IMR-90 (cell line): ENCODE results near the gene ISG15. TPM values are rescaled to one million over a fixed set of nuclear protein-coding genes. Genes with fewer than 3 reads are reported as not detected.

ENCODE experiments used
- ATAC-seq: fragments of 200-7000 bp; cut with Tn5 transposase; 2 replicates; pipeline ENCODE4 v1.9.1; 2020; ENCODE audit warnings: low read depth, mild to moderate bottlenecking, moderate library complexity
- BruUV-seq: library from RNA; stranded (reverse); fragments of 400-500 nt; replicated peaks from 2 replicates; lab custom pipeline; 2021; lab: Mats Ljungman, UMichigan
- CTCF ChIA-PET: fragments of 300-600 bp; formaldehyde crosslinking; extraction: SDS; loops from one replicate; lab custom pipeline; 2021; ENCODE audit warnings: antibody characterized with exemption; lab: Yijun Ruan, JAX
- POLR2A ChIA-PET: fragments of 300-600 bp; sonication (Branson Sonifier 250); formaldehyde crosslinking; loops from one replicate; lab custom pipeline; 2022; ENCODE audit warnings: antibody characterized with exemption; ENCODE audit not compliant: unreplicated experiment; lab: Charles Lee
- DNase-seq: peaks from one replicate; pipeline ENCODE4 v3.0.0; 2013
- H2AFZ ChIP-seq: replicated peaks from 2 replicates; pipeline ENCODE3; 2013; ENCODE audit warnings: low read length, mild to moderate bottlenecking; ENCODE audit not compliant: poor library complexity
- H2AK5ac ChIP-seq: 2 replicates; pipeline ENCODE4 v1.6.1; 2013; ENCODE audit warnings: low read depth, low read length, inconsistent platforms
- H2AK9ac ChIP-seq: replicated peaks from 2 replicates; pipeline ENCODE3; 2013; ENCODE audit warnings: mild to moderate bottlenecking, low read depth, low read length, moderate library complexity; ENCODE audit not compliant: poor library complexity
- H2BK120ac ChIP-seq: 2 replicates; pipeline ENCODE4 v1.6.1; 2013; ENCODE audit warnings: low read depth, low read length, inconsistent platforms
- H2BK15ac ChIP-seq: 3 replicates; pipeline ENCODE4 v1.6.1; 2013; ENCODE audit warnings: low read depth, low read length, inconsistent platforms
- H2BK20ac ChIP-seq: 2 replicates; pipeline ENCODE4 v1.6.1; 2013; ENCODE audit warnings: low read depth, mild to moderate bottlenecking, inconsistent platforms, low read length, moderate library complexity
- H2BK5ac ChIP-seq: 2 replicates; pipeline ENCODE4 v1.6.1; 2013; ENCODE audit warnings: mild to moderate bottlenecking, low read depth, low read length, inconsistent platforms; ENCODE audit not compliant: poor library complexity, severe bottlenecking
- H3K14ac ChIP-seq: replicated peaks from 2 replicates; pipeline ENCODE4 v1.6.1; 2013; ENCODE audit warnings: low read depth, low read length, inconsistent platforms
- H3K18ac ChIP-seq: 2 replicates; pipeline ENCODE4 v1.6.1; 2013; ENCODE audit warnings: low read depth, low read length, control low read depth
- H3K23ac ChIP-seq: 2 replicates; pipeline ENCODE4 v1.6.1; 2013; ENCODE audit warnings: low read depth, low read length, inconsistent platforms
- H3K27ac ChIP-seq: 2 replicates; pipeline ENCODE4 v1.5.1; 2013; ENCODE audit warnings: mild to moderate bottlenecking, control low read depth, low read length; ENCODE audit not compliant: insufficient read depth
- H3K27me3 ChIP-seq: 2 replicates; pipeline ENCODE4 v1.6.1; 2013; ENCODE audit warnings: low read length; ENCODE audit not compliant: control insufficient read depth, insufficient read depth
- H3K36me3 ChIP-seq: 2 replicates; pipeline ENCODE4 v1.6.1; 2013; ENCODE audit warnings: low read length, mixed read lengths; ENCODE audit not compliant: control insufficient read depth, insufficient read depth
- H3K4ac ChIP-seq: 2 replicates; pipeline ENCODE4 v1.6.1; 2013; ENCODE audit warnings: low read depth, low read length, inconsistent platforms
- H3K4me1 ChIP-seq: 2 replicates; pipeline ENCODE4 v1.6.1; 2013; ENCODE audit warnings: low read length, mixed read lengths; ENCODE audit not compliant: control insufficient read depth, insufficient read depth
- H3K4me2 ChIP-seq: 2 replicates; pipeline ENCODE4 v1.6.1; 2013; ENCODE audit warnings: low read depth, mild to moderate bottlenecking, control low read depth, low read length, moderate library complexity
- H3K4me3 ChIP-seq: 2 replicates; pipeline ENCODE4 v1.5.1; 2013; ENCODE audit warnings: low read depth, mild to moderate bottlenecking, control low read depth, low read length, moderate library complexity; ENCODE audit not compliant: insufficient read depth
- H3K56ac ChIP-seq: 2 replicates; pipeline ENCODE4 v1.6.1; 2013; ENCODE audit warnings: low read length, inconsistent platforms; ENCODE audit not compliant: insufficient read depth; ENCODE audit errors: extremely low read depth
- H3K79me1 ChIP-seq, 2 experiments: 2 replicates each; pipeline ENCODE4 v1.6.1; 2013; ENCODE audit warnings: low read length in 2 of 2, inconsistent platforms in 1 of 2, low read depth in 1 of 2
- H3K9ac ChIP-seq: 2 replicates; pipeline ENCODE4 v1.6.1; 2013; ENCODE audit warnings: low read depth, low read length, control low read depth
- H3K9me1 ChIP-seq: 2 replicates; pipeline ENCODE4 v1.6.1; 2013; ENCODE audit warnings: low read length, inconsistent platforms; ENCODE audit not compliant: insufficient read depth
- H3K9me3 ChIP-seq: 2 replicates; pipeline ENCODE4 v1.6.1; 2013; ENCODE audit warnings: low read length; ENCODE audit not compliant: control insufficient read depth, insufficient read depth
- H4K20me1 ChIP-seq: 2 replicates; pipeline ENCODE4 v1.6.1; 2013; ENCODE audit warnings: low read length, inconsistent platforms; ENCODE audit not compliant: insufficient read depth
- H4K5ac ChIP-seq: 2 replicates; pipeline ENCODE4 v1.6.1; 2013; ENCODE audit warnings: mild to moderate bottlenecking, low read depth, low read length, control low read depth
- H4K8ac ChIP-seq, 2 experiments: 2 replicates each; pipeline ENCODE4 v1.6.1; 2013; ENCODE audit warnings: low read depth in 2 of 2, low read length in 2 of 2, control low read depth in 1 of 2, inconsistent platforms in 1 of 2
- H4K91ac ChIP-seq: 2 replicates; pipeline ENCODE4 v1.6.1; 2013; ENCODE audit warnings: low read depth, low read length, inconsistent platforms; ENCODE audit not compliant: insufficient read depth
- CEBPB ChIP-seq: IDR thresholded peaks from 2 replicates; pipeline ENCODE4 v1.6.1; 2012; ENCODE audit warnings: low read depth, low read length, improper control_type of control experiment
- CTCF ChIP-seq: conservative IDR thresholded peaks from 2 replicates; pipeline ENCODE4 v1.5.1; 2012; ENCODE audit warnings: mild to moderate bottlenecking, low read depth, low read length, improper control_type of control experiment
- FOS ChIP-seq: fragments of 150-350 bp; IDR thresholded peaks from 2 replicates; pipeline ENCODE4 v1.6.1; 2016; ENCODE audit warnings: low read depth, low read length
- MAFK ChIP-seq: IDR thresholded peaks from 2 replicates; pipeline ENCODE4 v1.6.1; 2012; ENCODE audit warnings: low read depth, low read length, improper control_type of control experiment
- NFE2L2 ChIP-seq: fragments of 150-350 bp; IDR thresholded peaks from 2 replicates; pipeline ENCODE4 v1.6.1; 2016; ENCODE audit warnings: low read depth, mild to moderate bottlenecking, low read length
- USF2 ChIP-seq: fragments of 150-350 bp; IDR thresholded peaks from 2 replicates; pipeline ENCODE4 v1.6.1; 2017; ENCODE audit warnings: mild to moderate bottlenecking, antibody characterized with exemption, low read length, low read depth
- WGBS, 2 experiments: methylation state at CpG; one replicate each; pipeline versions ENCODE4 v1.1.5 to v1.1.7; 2013; ENCODE audit warnings: missing lambda C conversion rate in 2 of 2; ENCODE audit not compliant: insufficient read length in 1 of 2; ENCODE audit errors: extremely low coverage in 2 of 2; 5-methylcytosine and 5-hydroxymethylcytosine counted together
- dilution Hi-C: fragments of 300-500 bp; cut with HindIII; formaldehyde crosslinking; loops from one replicate; pipeline ENCODE4 v1.14.3; 2018; ENCODE audit warnings: low sequenced_read_pairs; ENCODE audit not compliant: unreplicated experiment
- in situ Hi-C: fragments of 300-500 bp; cut with MboI; formaldehyde crosslinking; loops from 3 replicates; pipeline ENCODE4 v1.14.3; 2019; ENCODE audit warnings: low sequenced_read_pairs, inconsistent platforms, mixed read lengths
- intact Hi-C: fragments of 100-400 bp; cut with micrococcal nuclease; formaldehyde crosslinking; loops from 2 replicates; pipeline ENCODE4 v1.10.0; 2022
- polyA plus RNA-seq, 3 experiments: library from polyadenylated mRNA; depleted of rRNA; stranded (reverse); fragments of >200 nt; gene quantifications; 2 replicates each; pipeline ENCODE4 v1.2.3, GENCODE V29; 2012; ENCODE audit warnings: low replicate concordance in 1 of 3
- total RNA-seq: library from RNA; depleted of rRNA; stranded (reverse); fragments of >200 nt; gene quantifications from 2 replicates; pipeline ENCODE4 v1.2.3, GENCODE V29; 2012

The ISG15 gene
- total and polyA plus RNA-seq, 2 of the 4 experiments (the other 2 are of a cell fraction), result 99.1 to 105 TPM

GRCh38 chr1:1046767-1047166 lies 33.5 kb downstream of the ISG15 start:
- CTCF ChIA-PET, result no interaction called here
- Histone ChIP-seq H3K4me3 (no peak overlapping the region), H4K8ac (no peak overlapping the region), H3K36me3 (peaks cover 74% of the 10 kb centered on the region), H3K18ac (no peak overlapping the region), H3K9me1 (no peaks in the 10 kb centered on the region), H3K4me2 (no peak overlapping the region), H3K4me1 (no peaks in the 10 kb centered on the region), H3K56ac (no peak overlapping the region), H4K20me1 (peaks cover 7% of the 10 kb centered on the region), H2BK20ac (no peak overlapping the region), H3K23ac (no peak overlapping the region), H2BK15ac (no peak overlapping the region), H3K9ac (no peak overlapping the region), H2BK5ac (no peak overlapping the region), H4K5ac (no peak overlapping the region), H2AK9ac (no peak overlapping the region), H2AK5ac (no peak overlapping the region), H3K9me3 (no peaks in the 10 kb centered on the region), H3K14ac (no peak overlapping the region), H2BK120ac (no peak overlapping the region), H3K27ac (no peak overlapping the region), H4K91ac (no peak overlapping the region), H2AFZ (no peak overlapping the region), H3K79me1 (peaks cover 0 to 13% of the 10 kb centered on the region in 2 experiments; a peak in 1 of 4 replicates), H3K27me3 (no peaks in the 10 kb centered on the region), H3K4ac (no peak overlapping the region)
- intact Hi-C loops (no loop called here), in situ Hi-C loops (no loop called here), dilution Hi-C loops (no loop called here)
- no peak for ATAC-seq
- BruUV-seq, result no TSS peak
- DNase-seq, result no peak
- POLR2A ChIA-PET, result no interaction called here
- no peak for TF ChIP-seq USF2
- TF ChIP-seq NFE2L2, result no peak
- TF ChIP-seq CTCF, result no peak
- no peak for TF ChIP-seq MAFK
- TF ChIP-seq CEBPB, result no peak
- TF ChIP-seq FOS, result no peak
- 97% methylated on average over 26 of the region's 26 CpGs; no CpG with 5 or more reads in 1 of the 2 experiments for WGBS, 2 experiments
